GM10847 (cell line): ENCODE data around the gene IFI27L2.

Source experiments
- POLR2A ChIP-seq: IDR thresholded peaks from 2 replicates; pipeline ENCODE4 v1.6.1; 2011; ENCODE audit not compliant: insufficient read length; ENCODE audit errors: extremely low read depth

Gene IFI27L2

GRCh38 chr14:94129111-94129757 lies at the start of gene IFI27L2:
IFI27L2 (minus strand) TSS chr14:94129604; CDS start chr14:94129564, 40 bp downstream.
- TF ChIP-seq POLR2A, result peak; percentile 53

GRCh38 chr14:94177806-94178205 lies 48.4 kb upstream of the IFI27L2 start:
- TF ChIP-seq POLR2A, result no peak

DNA sequence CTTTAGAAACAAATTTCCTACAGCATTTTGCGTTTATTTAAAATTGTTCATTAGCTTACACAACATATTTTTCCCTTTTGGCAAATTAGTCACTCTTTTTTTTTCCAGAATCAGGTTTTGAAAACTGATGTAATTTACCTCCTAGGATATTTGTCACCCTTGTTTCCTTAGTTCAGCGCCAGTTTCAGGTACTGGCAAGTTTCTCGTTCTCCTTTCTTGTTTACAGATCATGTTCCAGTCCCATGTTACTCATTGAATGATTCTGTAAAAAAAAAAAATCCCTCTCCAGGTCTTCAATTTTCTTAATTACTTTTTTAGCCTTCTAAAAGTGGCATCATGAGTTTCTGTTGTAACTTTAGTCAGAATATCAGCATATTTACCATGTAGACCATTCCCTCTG lies 47.4 kb upstream of the IFI27L2 start:
- no peak for TF ChIP-seq POLR2A

DNA sequence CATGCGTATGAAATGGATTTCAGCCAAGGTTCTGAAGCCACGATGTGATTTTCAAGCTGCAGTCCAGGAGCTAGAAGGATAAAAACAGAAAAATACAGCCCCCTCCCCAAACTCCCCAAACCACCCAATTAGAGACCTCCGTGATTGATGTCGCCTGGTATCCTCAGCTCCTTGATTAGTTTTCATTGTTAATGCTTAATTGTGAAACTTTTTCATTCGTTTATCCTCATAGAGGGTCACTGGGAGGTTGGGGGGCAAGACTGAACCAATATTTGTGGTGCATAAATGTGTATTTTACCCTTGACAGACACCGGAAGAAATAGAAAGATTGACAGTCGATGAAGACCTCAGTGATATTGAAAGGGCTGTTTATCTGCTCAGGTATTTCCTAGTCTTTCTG lies 46.3 kb upstream of the IFI27L2 start:
- TF ChIP-seq POLR2A, result no peak

DNA sequence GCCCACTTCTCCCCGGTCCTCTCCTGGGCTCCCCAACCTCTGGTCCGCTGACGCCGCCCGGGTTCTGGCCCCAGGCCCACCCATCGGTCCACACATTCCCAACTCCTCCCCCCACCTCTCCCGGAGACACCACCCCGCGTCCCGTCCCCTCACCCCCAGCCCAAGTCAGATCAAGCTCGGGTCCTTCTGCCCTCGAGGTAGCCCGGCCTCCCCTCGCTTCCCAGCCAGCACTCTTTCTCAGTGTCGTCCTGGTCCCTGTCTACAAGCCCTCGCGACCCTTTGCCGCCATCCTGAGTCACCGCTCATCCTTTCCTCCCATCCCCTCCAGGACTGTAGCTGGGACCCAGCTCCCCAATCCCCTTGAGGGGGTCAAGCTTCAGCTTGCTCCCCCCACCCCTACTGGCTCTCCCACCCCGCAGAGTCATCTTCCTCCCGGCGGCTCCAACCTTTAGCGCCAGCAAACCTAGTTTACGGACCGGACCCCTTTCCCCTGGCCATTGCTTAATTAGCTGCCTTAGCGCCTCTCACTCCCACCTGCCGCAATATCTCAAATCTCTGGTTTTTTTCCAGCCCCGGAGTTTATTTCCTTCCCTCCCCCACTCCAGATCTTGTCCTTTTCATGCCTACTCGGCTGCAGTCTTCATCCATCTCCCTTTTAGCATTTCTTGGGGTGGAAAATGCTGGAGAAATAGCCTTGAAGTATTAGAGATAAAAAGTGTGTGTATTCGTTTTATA lies 45.8 kb upstream of the IFI27L2 start:
- no peak for TF ChIP-seq POLR2A

GRCh38 chr14:94174604-94175010 lies 45.2 kb upstream of the IFI27L2 start:
- no peak for TF ChIP-seq POLR2A

GRCh38 chr14:94173885-94174603 lies 44.6 kb upstream of the IFI27L2 start, which contains the start of gene PPP4R4:
PPP4R4 (plus strand) TSS chr14:94174322; CDS start chr14:94174466, 144 bp downstream.
- TF ChIP-seq POLR2A, result no peak

DNA sequence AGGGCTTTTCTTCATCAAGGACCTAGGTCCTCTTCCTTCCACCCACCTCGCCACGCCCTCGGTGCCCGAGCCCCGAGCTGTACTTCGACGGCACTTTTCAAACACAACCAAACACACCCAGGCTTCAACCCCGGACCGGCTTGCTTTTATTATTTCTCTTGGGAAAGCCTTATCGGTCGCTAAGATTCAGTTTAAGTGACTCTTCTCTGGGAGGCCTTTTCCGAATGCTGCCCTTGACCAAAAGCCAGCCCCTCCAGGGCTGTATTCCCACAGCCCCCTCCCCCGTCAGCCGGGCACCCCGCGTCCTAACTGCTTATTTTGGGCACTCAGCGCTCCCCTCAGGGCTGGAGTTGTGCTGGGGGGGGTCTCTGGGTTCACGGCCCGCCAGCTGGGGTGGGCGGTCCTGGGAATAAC lies 44.1 kb upstream of the IFI27L2 start:
- TF ChIP-seq POLR2A, result no peak

- no peak for TF ChIP-seq POLR2A
Observed at GRCh38 chr14:94172545-94172944, 43.1 kb upstream of the IFI27L2 start.

DNA sequence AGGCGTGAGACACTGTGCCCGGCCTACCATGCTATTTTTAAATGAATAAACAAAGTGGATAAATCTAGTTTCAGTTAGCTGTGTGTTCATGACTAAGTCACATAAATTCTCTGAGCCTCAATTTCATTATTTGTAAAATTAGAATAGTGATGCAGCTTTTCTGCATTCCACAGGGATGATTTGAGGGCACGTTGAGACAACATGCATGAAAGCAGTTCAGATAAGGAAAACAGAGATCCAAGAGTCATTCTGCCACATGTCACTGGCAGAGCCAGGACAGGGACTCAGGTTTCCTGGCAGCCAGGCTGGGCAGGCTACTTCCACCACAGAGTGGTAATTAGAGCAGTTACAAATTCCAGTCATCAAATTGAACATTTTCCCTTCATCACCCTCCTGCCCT lies 41.8 kb upstream of the IFI27L2 start:
- TF ChIP-seq POLR2A, result no peak

GRCh38 chr14:94170136-94170535 lies 40.7 kb upstream of the IFI27L2 start:
- TF ChIP-seq POLR2A, result no peak

GRCh38 chr14:94165744-94166143 lies 36.3 kb upstream of the IFI27L2 start:
- no peak for TF ChIP-seq POLR2A

- TF ChIP-seq POLR2A, result no peak
Observed at GRCh38 chr14:94164685-94165431, 35.5 kb upstream of the IFI27L2 start.

- no peak for TF ChIP-seq POLR2A
Observed at GRCh38 chr14:94163796-94164195, 34.4 kb upstream of the IFI27L2 start.

DNA sequence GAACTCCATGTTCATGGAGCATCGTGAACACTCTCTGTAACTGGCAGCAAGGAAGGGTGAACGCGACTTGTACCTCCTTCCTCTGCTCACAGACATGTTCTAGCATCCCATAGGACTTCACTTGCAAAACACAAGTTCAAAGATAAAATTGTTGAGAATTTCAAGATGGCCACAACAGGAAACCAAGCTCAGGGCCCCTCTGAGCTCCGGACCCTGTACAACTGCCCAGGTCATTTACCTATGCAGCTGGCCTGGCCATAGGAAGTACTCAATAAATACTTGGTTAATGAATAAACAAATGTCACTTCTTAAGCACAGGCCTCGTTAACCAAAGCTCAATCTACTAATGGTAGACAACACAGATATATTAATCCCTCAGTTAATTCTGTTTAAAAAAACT lies 33.1 kb upstream of the IFI27L2 start:
- TF ChIP-seq POLR2A, result no peak

- no peak for TF ChIP-seq POLR2A
Observed at GRCh38 chr14:94161981-94162380, 32.6 kb upstream of the IFI27L2 start.

DNA sequence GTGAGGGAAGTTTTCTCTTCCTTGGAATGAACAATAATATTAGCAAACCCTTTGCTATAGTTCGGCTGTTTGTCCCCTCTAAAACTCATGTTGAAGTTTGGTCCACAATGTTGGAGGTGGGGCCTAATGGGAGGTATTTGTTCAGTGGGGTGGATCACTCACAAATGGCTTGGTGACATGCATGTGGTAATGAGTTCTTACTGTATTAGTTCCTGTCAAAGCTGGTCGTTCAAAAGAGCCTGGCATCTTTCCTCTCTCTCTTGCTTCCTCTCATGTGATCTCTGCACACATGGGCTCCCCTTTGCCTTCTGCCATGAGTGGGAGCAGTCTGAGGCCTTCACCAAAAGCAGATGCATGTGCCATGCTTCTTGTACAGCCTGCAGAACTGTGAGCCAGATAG lies 31.7 kb upstream of the IFI27L2 start:
- TF ChIP-seq POLR2A, result no peak
